ENCODE data around the gene LCE1E.

The LCE1E gene

GRCh38 chr1:152774875-152775274, 11.2 kb upstream of the LCE1E start, which contains the start of gene LCE1F:
Gene LCE1F, plus strand, starts transcription at chr1:152775140. Its CDS starts 1,232 bp downstream, at chr1:152776372.
- TF ChIP-seq, protein P1, sequence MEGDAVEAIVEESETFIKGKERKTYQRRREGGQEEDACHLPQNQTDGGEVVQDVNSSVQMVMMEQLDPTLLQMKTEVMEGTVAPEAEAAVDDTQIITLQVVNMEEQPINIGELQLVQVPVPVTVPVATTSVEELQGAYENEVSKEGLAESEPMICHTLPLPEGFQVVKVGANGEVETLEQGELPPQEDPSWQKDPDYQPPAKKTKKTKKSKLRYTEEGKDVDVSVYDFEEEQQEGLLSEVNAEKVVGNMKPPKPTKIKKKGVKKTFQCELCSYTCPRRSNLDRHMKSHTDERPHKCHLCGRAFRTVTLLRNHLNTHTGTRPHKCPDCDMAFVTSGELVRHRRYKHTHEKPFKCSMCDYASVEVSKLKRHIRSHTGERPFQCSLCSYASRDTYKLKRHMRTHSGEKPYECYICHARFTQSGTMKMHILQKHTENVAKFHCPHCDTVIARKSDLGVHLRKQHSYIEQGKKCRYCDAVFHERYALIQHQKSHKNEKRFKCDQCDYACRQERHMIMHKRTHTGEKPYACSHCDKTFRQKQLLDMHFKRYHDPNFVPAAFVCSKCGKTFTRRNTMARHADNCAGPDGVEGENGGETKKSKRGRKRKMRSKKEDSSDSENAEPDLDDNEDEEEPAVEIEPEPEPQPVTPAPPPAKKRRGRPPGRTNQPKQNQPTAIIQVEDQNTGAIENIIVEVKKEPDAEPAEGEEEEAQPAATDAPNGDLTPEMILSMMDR (IDR thresholded peaks at IDR 0.05; ENCODE audit: control insufficient read depth, insufficient read depth, low read depth, low read length, missing control alignments), result no peak
- DNase-seq (ENCODE audit: low read depth), result no peak
- no peak within 1 kb of the TSS for H3K4me3 ChIP-seq (ENCODE audit: control insufficient read depth, low read depth, low read length)

DNA sequence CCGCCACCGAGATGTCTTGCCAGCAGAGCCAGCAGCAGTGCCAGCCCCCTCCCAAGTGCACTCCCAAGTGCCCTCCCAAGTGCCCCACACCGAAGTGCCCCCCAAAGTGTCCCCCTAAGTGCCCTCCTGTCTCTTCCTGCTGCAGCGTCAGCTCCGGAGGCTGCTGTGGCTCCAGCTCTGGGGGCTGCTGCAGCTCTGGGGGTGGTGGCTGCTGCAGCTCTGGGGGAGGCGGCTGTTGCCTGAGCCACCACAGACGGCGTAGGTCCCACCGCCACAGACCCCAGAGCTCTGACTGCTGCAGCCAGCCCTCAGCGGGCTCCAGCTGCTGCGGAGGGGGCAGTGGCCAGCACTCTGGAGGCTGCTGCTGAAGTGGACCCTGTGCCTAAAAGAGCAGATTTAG, 9.7 kb upstream of the LCE1E start:
- TF ChIP-seq, protein P1 (IDR thresholded peaks at IDR 0.05; ENCODE audit: control insufficient read depth, insufficient read depth, low read depth, low read length, missing control alignments), result no peak
- no peak for DNase-seq (ENCODE audit: low read depth)
- H3K4me3 ChIP-seq (ENCODE audit: control insufficient read depth, low read depth, low read length), result no peak overlapping the region

DNA sequence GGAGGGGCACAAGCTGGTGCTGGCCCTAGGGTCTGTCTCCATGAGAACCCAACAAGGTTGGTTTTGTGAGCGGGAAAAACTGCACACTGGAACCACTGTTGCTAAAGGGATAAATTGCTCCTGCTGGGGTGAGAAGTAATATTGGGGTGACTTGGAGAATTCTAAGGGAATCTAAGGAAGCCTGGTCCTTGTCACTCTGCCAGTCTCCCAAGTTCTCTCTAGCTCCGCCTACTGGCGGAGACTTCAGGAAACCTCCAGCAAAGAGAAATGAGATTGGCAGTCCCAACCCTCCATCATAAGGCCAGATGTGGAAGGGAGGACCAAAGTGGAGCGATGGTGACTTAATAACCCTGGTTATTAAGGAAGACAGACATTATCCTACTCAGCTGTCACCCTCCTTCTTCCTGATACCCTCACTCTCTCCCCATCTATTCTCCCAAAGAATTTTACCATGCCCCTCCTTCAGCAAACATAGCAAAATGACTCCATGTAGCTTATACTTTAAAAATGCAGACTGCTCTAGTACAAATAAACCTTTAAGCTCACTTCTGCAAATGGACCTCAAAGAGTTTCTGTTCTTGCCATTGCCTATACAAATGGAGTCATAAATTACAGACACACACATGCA, 8.4 kb upstream of the LCE1E start:
- TF ChIP-seq, protein P1 (IDR thresholded peaks at IDR 0.05; ENCODE audit: control insufficient read depth, insufficient read depth, low read depth, low read length, missing control alignments), result no peak
- H3K4me3 ChIP-seq (ENCODE audit: control insufficient read depth, low read depth, low read length), result no peak overlapping the region
- DNase-seq (ENCODE audit: low read depth), result no peak

DNA sequence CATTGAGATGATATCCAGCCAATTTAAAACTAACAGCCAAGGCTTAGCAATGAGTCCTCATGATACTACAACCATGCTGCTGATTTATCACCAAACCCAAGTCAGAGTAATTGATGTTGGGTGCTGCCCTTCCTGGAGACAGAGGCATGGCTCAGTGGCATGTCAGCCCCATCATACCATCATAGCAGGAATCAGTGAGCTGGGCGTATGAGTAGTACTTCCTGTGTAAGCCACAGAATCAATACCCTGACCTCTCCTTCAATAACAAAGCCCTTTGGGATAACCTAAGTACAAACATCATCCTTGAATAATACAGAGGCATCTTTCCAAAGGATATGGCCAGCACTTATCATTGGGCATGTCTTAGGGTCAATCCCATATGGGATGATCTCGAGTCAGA, 3.0 kb upstream of the LCE1E start:
- DNase-seq (ENCODE audit: low read depth), result no peak
- TF ChIP-seq, protein P1 (IDR thresholded peaks at IDR 0.05; ENCODE audit: control insufficient read depth, insufficient read depth, low read depth, low read length, missing control alignments), result no peak
- no peak overlapping the region for H3K4me3 ChIP-seq (ENCODE audit: control insufficient read depth, low read depth, low read length)

- TF ChIP-seq, protein P1 (IDR thresholded peaks at IDR 0.05; ENCODE audit: control insufficient read depth, insufficient read depth, low read depth, low read length, missing control alignments), result no peak
- no peak for DNase-seq (ENCODE audit: low read depth)
- H3K4me3 ChIP-seq (ENCODE audit: control insufficient read depth, low read depth, low read length), result no peak overlapping the region
These were observed 9.6 kb downstream of the LCE1E start for GRCh38 chr1:152795686-152796085.

DNA sequence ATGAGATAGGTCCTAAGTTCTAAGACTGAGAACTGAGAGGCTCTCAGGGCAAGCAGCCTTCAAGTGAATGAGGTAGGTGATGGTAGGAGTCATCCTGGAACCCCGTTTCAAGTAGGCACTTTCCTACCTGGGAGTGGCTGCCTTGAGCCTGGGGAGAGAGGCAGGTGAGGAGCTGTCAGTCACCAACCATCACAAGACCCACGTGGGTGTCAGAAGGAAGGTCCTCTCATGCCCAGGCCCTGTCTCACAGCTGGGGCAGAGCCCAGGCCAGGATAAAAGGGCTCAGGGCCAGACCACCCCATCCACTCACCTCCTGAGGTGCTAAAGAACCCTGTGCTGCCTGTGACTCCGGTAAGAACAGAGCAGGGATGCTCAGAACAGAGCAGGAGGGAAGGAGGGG, 10.4 kb downstream of the LCE1E start, which contains the start of gene LCE1D:
LCE1D (plus strand) TSS at position 301 of the 400 bp plus-strand sequence. CDS start 1,074 bp downstream, outside the sequence.
- TF ChIP-seq, protein P1 (IDR thresholded peaks at IDR 0.05; ENCODE audit: control insufficient read depth, insufficient read depth, low read depth, low read length, missing control alignments), result no peak
- H3K4me3 ChIP-seq (ENCODE audit: control insufficient read depth, low read depth, low read length), result no peak within 1 kb of the TSS
- no peak for DNase-seq (ENCODE audit: low read depth)
